H9 (cell line): ENCODE results near the gene PDYN. TPM values are rescaled to one million over a fixed set of nuclear protein-coding genes. Genes with fewer than 3 reads are reported as not detected.

Experiments
- DNase-seq: peaks from one replicate; pipeline ENCODE4 v3.0.0-alpha.2; 2017
- H2AFZ ChIP-seq: one replicate; pipeline ENCODE4 v1.6.1; 2013; ENCODE audit warnings: mild to moderate bottlenecking, low read length, control low read depth, moderate library complexity
- H2AK5ac ChIP-seq: 2 replicates; pipeline ENCODE4 v1.6.1; 2013; ENCODE audit warnings: low read length, control low read depth, mixed read lengths; ENCODE audit not compliant: insufficient read length
- H2BK120ac ChIP-seq: one replicate; pipeline ENCODE4 v1.6.1; 2013; ENCODE audit warnings: low read depth, mild to moderate bottlenecking, low read length, control low read depth, inconsistent platforms; ENCODE audit not compliant: poor library complexity, severe bottlenecking
- H2BK12ac ChIP-seq: 2 replicates; pipeline ENCODE4 v1.6.1; 2013; ENCODE audit warnings: low read length, control low read depth, mixed read lengths, low read depth; ENCODE audit not compliant: insufficient read length
- H2BK15ac ChIP-seq: 2 replicates; pipeline ENCODE4 v1.6.1; 2013; ENCODE audit warnings: low read depth, low read length, control low read depth
- H2BK20ac ChIP-seq: one replicate; pipeline ENCODE4 v1.6.1; 2013; ENCODE audit warnings: low read depth, mild to moderate bottlenecking, low read length, control low read depth, inconsistent platforms; ENCODE audit not compliant: poor library complexity, severe bottlenecking
- H2BK5ac ChIP-seq: 2 replicates; pipeline ENCODE4 v1.6.1; 2013; ENCODE audit warnings: low read length, control low read depth, mixed read lengths; ENCODE audit not compliant: insufficient read length
- H3K14ac ChIP-seq: 2 replicates; pipeline ENCODE4 v1.6.1; 2013; ENCODE audit warnings: low read length, control low read depth; ENCODE audit not compliant: insufficient read depth
- H3K18ac ChIP-seq: 2 replicates; pipeline ENCODE4 v1.6.1; 2013; ENCODE audit warnings: low read depth, mild to moderate bottlenecking, mixed read lengths, low read length, control low read depth; ENCODE audit not compliant: insufficient read length
- H3K23ac ChIP-seq: 2 replicates; pipeline ENCODE4 v1.6.1; 2013; ENCODE audit warnings: low read length, control low read depth, mixed read lengths, low read depth; ENCODE audit not compliant: insufficient read length
- H3K23me2 ChIP-seq: 2 replicates; pipeline ENCODE4 v1.6.1; 2013; ENCODE audit warnings: low read depth, mild to moderate bottlenecking, mixed read lengths, low read length, control low read depth; ENCODE audit not compliant: insufficient read length, poor library complexity, severe bottlenecking
- H3K27ac ChIP-seq: 2 replicates; pipeline ENCODE4 v1.5.1; 2013; ENCODE audit warnings: low read length, control low read depth, mixed read lengths, low read depth; ENCODE audit not compliant: insufficient read length
- H3K27me3 ChIP-seq: 2 replicates; pipeline ENCODE4 v1.6.1; 2013; ENCODE audit warnings: low read length, control low read depth, inconsistent platforms; ENCODE audit not compliant: insufficient read depth
- H3K4ac ChIP-seq: 2 replicates; pipeline ENCODE4 v1.6.1; 2013; ENCODE audit warnings: low read depth, mild to moderate bottlenecking, control low read depth, inconsistent platforms, low read length, moderate library complexity
- H3K4me1 ChIP-seq: 2 replicates; pipeline ENCODE4 v1.6.1; 2013; ENCODE audit warnings: low read length, control low read depth, inconsistent platforms; ENCODE audit not compliant: insufficient read depth
- H3K4me2 ChIP-seq: 2 replicates; pipeline ENCODE4 v1.6.1; 2013; ENCODE audit warnings: low read length, control low read depth, mixed read lengths; ENCODE audit not compliant: insufficient read length, insufficient read depth
- H3K56ac ChIP-seq: 2 replicates; pipeline ENCODE4 v1.6.1; 2013; ENCODE audit warnings: low read depth, mild to moderate bottlenecking, mixed read lengths, low read length, control low read depth; ENCODE audit not compliant: insufficient read length
- H3K79me1 ChIP-seq: 2 replicates; pipeline ENCODE4 v1.6.1; 2013; ENCODE audit warnings: low read depth, mild to moderate bottlenecking, moderate library complexity, low read length, control low read depth, inconsistent platforms; ENCODE audit not compliant: insufficient read depth, poor library complexity, severe bottlenecking
- H3K79me2 ChIP-seq: 2 replicates; pipeline ENCODE4 v1.6.1; 2013; ENCODE audit warnings: low read length, control low read depth, inconsistent platforms; ENCODE audit not compliant: insufficient read depth
- H3K9ac ChIP-seq: 2 replicates; pipeline ENCODE4 v1.6.1; 2013; ENCODE audit warnings: low read length, control low read depth, mixed read lengths; ENCODE audit not compliant: insufficient read length; ENCODE audit errors: extremely low read depth
- H3K9me3 ChIP-seq: one replicate; pipeline ENCODE4 v1.6.1; 2013; ENCODE audit warnings: low read depth, low read length, inconsistent platforms; ENCODE audit not compliant: control insufficient read depth
- H3T11ph ChIP-seq: one replicate; pipeline ENCODE4 v1.6.1; 2013; ENCODE audit warnings: mild to moderate bottlenecking, low read length, control low read depth, inconsistent platforms
- H4K20me1 ChIP-seq: one replicate; pipeline ENCODE4 v1.6.1; 2013; ENCODE audit not compliant: control insufficient read depth, insufficient read length, insufficient read depth
- H4K5ac ChIP-seq: 2 replicates; pipeline ENCODE4 v1.6.1; 2013; ENCODE audit warnings: low read depth, mild to moderate bottlenecking, mixed read lengths, low read length, control low read depth; ENCODE audit not compliant: insufficient read length
- H4K8ac ChIP-seq: replicated peaks from 2 replicates; pipeline ENCODE4 v1.6.1; 2013; ENCODE audit warnings: low read length, control low read depth, mixed read lengths, low read depth; ENCODE audit not compliant: insufficient read length
- H4K91ac ChIP-seq: 2 replicates; pipeline ENCODE4 v1.6.1; 2013; ENCODE audit warnings: low read depth, mild to moderate bottlenecking, moderate library complexity, mixed read lengths, low read length, control low read depth; ENCODE audit not compliant: insufficient read length
- H3K27ac Mint-ChIP-seq, 3 experiments: 2 replicates in 2 of 3; 3 replicates in 1 of 3; pipeline ENCODE4 v1.8.0; 2020 to 2021; ENCODE audit warnings: mixed read lengths in 3 of 3, mild to moderate bottlenecking in 1 of 3, moderate library complexity in 1 of 3
- H3K27me3 Mint-ChIP-seq: 2 replicates; pipeline ENCODE4 v1.8.0; 2021; ENCODE audit warnings: low read depth, mild to moderate bottlenecking, moderate library complexity, mixed read lengths
- H3K36me3 Mint-ChIP-seq, 3 experiments: 2 replicates in 2 of 3; 3 replicates in 1 of 3; pipeline ENCODE4 v1.8.0; 2020 to 2021; ENCODE audit warnings: low read depth in 3 of 3, mixed read lengths in 3 of 3; ENCODE audit not compliant: insufficient read depth in 1 of 3
- H3K4me1 Mint-ChIP-seq, 2 experiments: 2 replicates each; pipeline ENCODE4 v1.8.0; 2020; ENCODE audit warnings: mixed read lengths in 2 of 2
- H3K4me3 Mint-ChIP-seq, 2 experiments: 2 replicates in 1 of 2; 3 replicates in 1 of 2; pipeline ENCODE4 v1.8.0; 2020 to 2021; ENCODE audit warnings: mild to moderate bottlenecking in 2 of 2, mixed read lengths in 2 of 2, moderate library complexity in 1 of 2
- H3K9me3 Mint-ChIP-seq, 2 experiments: 2 replicates in 1 of 2; 3 replicates in 1 of 2; pipeline ENCODE4 v1.8.0; 2020; ENCODE audit warnings: mild to moderate bottlenecking in 2 of 2, mixed read lengths in 2 of 2, moderate library complexity in 1 of 2
- CTCF ChIP-seq: fragments of 200-600 bp; sonication (generic); conservative IDR thresholded peaks from 3 replicates; pipeline ENCODE4 v1.8.0; 2021; ENCODE audit warnings: antibody characterized with exemption, mild to moderate bottlenecking
- WGBS: extraction: QIAGEN DNeasy Blood & Tissue Kit; methylation state at CpG from one replicate; pipeline ENCODE4 v1.1.7; 2013; ENCODE audit warnings: missing lambda C conversion rate, low lambda C conversion rate, mixed read lengths; ENCODE audit not compliant: insufficient read length; ENCODE audit errors: extremely low coverage; 5-methylcytosine and 5-hydroxymethylcytosine counted together
- total RNA-seq: library from RNA; stranded (reverse); gene quantifications from 2 replicates; pipeline ENCODE4 v1.2.1, GENCODE V29; 2021

Gene PDYN
- total RNA-seq, 1 experiment from 2014 or later: 0.63 TPM

- H3K9ac ChIP-seq: no peak overlapping the region
- H3K27ac ChIP-seq: no peak overlapping the region
- H2BK15ac ChIP-seq: no peak overlapping the region
- H2BK12ac ChIP-seq: no peak overlapping the region
- H2BK120ac ChIP-seq: no peak overlapping the region
- no peak overlapping the region for H2AK5ac ChIP-seq
- H3K27ac Mint-ChIP-seq: peak overlapping the region in 1 of 3 experiments; percentile 30; a peak in 1 of 7 replicates
- H3K14ac ChIP-seq: no peak overlapping the region
- no peaks in the 10 kb centered on the region for H3K9me3 ChIP-seq
- no peak overlapping the region for H3K4ac ChIP-seq
- H2AFZ ChIP-seq: no peak overlapping the region
- no CpG with 5 or more reads among the region's 3 CpGs for WGBS
- no peak overlapping the region for H3K18ac ChIP-seq
- no peak overlapping the region for H3K23ac ChIP-seq
- H3K27me3 ChIP-seq: no peaks in the 10 kb centered on the region; the same call in 1 of the 2 replicates
- no peak overlapping the region for H4K5ac ChIP-seq
- no peak for TF ChIP-seq CTCF
- H3K56ac ChIP-seq: no peak overlapping the region
- H3K79me2 ChIP-seq: no peaks in the 10 kb centered on the region
- no peaks in the 10 kb centered on the region for H3K23me2 ChIP-seq
- no peaks in the 10 kb centered on the region for H4K20me1 ChIP-seq
- no peak overlapping the region for H3K4me3 Mint-ChIP-seq
- H4K91ac ChIP-seq: no peak overlapping the region
- H3K79me1 ChIP-seq: no peaks in the 10 kb centered on the region
- no peak overlapping the region for H2BK5ac ChIP-seq
- H2BK20ac ChIP-seq: no peak overlapping the region
- H3K4me2 ChIP-seq: no peak overlapping the region
- H3K27me3 Mint-ChIP-seq: peaks cover 27% of the 10 kb centered on the region
- H3K4me1 ChIP-seq: no peaks in the 10 kb centered on the region
- no peak overlapping the region for H4K8ac ChIP-seq
- peaks cover 0 to 5% of the 10 kb centered on the region in 2 experiments; a peak in 2 of 4 replicates for H3K4me1 Mint-ChIP-seq
- no peak overlapping the region for H3T11ph ChIP-seq
- no peaks in the 10 kb centered on the region for H3K36me3 Mint-ChIP-seq
- no peaks in the 10 kb centered on the region; a peak in 1 of 5 replicates for H3K9me3 Mint-ChIP-seq
- no peak for DNase-seq
Measured at GRCh38 chr20:2038161-2038560, 44.3 kb upstream of the PDYN start.
